Raji (cell line): ENCODE data around the gene SAA4.

Experiments
- POLR2A ChIP-seq: IDR thresholded peaks from 2 replicates; pipeline ENCODE4 v1.6.1; 2011; ENCODE audit warnings: low read depth, low read length, control low read depth; ENCODE audit not compliant: insufficient read depth

SAA4 gene, protein sequence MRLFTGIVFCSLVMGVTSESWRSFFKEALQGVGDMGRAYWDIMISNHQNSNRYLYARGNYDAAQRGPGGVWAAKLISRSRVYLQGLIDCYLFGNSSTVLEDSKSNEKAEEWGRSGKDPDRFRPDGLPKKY

DNA sequence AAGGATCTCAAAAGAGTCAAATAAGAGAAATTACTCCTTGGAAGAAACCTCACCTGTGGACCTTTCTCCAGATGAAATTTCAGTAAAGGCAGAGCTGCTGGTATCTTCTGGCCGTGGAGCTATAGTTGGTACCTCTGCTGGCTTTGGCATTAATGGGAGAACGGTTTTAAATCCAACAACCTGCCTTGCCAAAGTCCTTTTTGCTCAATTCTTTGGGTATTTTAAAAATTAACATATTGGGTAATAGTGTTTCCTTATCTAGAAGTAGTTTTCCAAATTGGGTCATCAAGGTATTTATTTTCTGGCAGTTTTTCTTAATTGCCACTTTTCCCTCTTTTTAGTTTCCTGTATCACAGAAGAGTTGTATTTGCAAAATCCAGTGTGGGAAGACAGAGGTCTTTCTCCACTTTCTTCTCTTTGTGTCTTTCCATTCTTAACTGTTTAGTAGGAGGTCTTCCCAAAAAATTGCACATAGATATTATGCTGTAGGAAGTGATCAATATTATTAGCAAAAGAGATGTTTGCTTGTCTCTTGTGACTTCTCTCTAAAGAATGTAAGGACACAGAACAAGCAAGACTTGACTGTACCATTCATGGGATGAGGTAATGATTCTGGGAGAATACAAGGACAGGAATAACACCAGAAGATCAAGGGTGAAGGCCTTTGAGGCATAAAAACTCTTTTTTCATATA, at the start of gene SAA4:
Gene SAA4 (minus strand): TSS at position 139 of the 693 bp plus-strand sequence. CDS start 876 bp downstream, outside the sequence.
- TF ChIP-seq POLR2A, result no peak

DNA sequence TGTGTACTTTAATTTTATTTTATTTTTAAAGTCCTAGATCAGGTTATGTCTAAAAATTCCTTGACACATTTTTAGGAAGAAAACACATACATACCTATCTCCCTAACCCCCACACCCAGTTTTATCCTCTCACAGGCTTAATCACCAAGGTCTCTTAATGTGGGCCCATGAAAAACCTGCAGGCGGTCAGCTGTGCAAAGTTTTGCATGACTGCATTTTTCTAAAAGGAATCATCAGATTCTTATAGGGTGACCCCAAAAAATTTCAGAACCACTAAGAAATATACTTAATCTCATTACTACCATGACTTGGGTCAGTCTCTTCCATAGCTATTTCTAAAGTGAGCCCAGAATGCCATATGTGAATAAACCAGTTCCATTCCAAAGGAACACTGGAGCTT, 49.2 kb upstream of the SAA4 start:
- no peak for TF ChIP-seq POLR2A

DNA sequence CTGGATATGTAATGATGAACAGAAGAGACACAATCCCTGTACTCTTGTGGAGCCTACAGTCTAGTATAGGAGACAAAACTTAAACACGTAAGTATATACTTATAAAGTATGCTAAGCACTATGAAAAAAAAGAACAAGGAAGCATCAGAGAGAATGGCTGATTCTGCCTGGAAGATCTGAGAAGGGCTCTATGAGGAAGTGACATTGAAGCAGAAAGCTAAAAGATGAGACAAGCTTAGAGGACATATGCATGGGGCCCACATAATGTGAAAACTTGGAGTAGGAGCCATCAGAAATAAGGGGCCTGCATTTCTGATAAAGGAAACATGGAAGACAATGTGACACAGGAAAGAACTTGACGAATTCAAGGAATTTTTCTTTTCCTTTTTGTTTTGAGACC, 46.0 kb upstream of the SAA4 start:
- no peak for TF ChIP-seq POLR2A

DNA sequence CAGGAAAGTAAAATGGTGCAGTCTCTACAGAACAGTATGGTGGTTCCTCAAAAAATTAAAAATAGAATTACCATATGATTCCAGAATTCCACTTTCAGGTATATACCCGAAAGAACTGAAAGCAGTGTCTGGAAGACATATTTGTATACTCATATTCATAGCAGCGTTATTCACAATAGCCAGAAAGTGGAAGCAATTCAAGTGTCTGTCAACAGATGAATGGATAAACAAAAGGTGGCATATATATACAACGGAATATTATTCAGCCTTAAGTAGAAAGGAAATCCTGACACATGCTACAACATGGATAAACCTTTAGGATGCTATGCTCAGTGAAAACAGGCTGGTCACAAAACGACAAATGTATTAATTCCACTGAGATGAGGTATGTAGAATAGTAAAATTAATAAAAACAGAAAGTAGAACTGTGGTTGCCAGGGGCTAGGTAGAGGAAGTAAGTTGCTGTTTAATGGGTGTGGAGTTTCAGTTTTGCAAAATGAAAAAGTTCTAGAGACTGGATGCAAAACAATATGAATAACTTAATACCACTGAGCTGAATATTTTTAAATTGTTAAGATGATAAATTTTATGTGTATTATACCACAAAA, 43.9 kb upstream of the SAA4 start:
- no peak for TF ChIP-seq POLR2A

DNA sequence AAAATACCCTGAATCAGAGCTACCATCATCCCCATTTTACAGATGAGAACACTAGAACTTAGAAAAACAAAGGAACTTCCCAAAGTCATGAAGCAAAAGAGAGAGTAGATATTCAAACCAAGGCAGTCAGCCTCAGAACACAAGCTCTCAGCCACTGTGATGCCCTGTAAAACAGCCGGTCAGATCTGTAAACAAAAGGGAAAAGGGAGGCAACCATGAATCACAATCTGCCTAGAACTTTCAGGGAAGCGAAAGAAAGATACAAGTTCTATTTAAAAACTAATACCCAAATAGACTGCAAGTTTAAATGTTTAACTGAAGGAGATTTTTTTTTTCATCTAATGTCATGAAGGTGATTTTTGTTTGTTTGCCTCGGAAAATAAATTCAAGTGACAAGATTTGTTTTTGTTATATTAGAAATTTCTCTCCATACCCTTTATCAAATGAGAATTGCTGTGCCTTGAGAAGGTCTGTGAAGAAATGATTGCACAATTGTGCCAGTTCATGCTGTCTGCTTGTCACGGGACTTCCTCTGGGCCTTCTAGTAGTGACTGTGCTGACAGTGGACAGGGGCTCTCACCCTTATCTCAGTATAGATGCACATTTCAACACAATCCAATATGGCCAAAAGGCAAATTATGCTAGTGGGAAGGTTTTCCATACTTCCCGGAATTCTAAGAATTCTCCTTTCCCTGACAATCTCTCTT, 41.1 kb upstream of the SAA4 start:
- no peak for TF ChIP-seq POLR2A

DNA sequence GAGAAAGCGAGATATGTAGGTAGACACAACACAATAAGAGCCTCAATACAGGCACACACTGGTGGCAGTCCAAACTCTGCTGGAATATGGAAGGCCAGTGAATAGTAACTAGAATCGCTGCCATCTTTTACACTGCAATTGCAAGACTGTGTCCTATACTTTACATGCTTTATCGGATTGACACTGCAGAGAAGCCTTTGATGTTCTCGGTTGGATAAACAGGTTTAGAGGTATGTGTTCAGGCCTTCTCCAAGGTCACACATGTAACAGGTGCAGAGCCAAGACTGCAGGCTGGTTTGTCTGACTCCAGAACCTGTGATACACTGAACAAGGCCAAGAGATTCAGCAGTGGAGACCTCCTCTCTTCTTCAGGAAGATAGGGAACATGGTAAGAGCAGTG, 34.6 kb upstream of the SAA4 start:
- TF ChIP-seq POLR2A, result no peak

DNA sequence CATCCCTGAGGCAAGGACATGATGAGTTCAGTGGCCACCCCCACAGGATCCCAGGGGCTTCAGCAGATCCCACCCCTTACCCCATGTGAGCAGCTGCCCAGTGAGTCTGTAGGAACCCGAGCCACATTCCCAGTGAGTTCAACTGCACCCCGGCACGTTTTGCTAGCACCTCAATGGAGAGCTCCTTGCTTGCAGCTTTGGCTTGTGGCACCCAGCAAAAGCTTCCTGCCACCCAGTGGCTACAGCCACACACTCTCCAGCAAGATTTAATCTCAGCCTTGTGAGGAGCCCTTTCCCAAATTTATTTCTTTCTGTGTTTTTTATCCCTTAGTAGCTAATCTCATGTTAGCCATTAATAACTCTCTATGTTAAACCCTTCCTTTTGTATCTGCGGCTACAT, 33.5 kb upstream of the SAA4 start:
- no peak for TF ChIP-seq POLR2A

DNA sequence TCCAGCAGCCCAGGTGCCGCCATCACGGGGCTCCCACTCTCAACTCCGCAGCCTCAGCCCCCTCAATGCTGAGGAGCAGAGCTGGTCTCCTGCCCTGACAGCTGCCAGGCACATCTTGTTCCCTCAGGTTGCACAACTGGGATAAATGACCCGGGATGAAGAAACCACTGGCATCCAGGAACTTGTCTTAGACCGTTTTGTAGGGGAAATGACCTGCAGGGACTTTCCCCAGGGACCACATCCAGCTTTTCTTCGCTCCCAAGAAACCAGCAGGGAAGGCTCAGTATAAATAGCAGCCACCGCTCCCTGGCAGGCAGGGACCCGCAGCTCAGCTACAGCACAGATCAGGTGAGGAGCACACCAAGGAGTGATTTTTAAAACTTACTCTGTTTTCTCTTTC, 29.3 kb upstream of the SAA4 start, which contains the start of gene SAA1:
Gene SAA1 (plus strand): TSS at position 316 of the 400 bp plus-strand sequence. CDS start 624 bp downstream, outside the sequence.
- no peak for TF ChIP-seq POLR2A

DNA sequence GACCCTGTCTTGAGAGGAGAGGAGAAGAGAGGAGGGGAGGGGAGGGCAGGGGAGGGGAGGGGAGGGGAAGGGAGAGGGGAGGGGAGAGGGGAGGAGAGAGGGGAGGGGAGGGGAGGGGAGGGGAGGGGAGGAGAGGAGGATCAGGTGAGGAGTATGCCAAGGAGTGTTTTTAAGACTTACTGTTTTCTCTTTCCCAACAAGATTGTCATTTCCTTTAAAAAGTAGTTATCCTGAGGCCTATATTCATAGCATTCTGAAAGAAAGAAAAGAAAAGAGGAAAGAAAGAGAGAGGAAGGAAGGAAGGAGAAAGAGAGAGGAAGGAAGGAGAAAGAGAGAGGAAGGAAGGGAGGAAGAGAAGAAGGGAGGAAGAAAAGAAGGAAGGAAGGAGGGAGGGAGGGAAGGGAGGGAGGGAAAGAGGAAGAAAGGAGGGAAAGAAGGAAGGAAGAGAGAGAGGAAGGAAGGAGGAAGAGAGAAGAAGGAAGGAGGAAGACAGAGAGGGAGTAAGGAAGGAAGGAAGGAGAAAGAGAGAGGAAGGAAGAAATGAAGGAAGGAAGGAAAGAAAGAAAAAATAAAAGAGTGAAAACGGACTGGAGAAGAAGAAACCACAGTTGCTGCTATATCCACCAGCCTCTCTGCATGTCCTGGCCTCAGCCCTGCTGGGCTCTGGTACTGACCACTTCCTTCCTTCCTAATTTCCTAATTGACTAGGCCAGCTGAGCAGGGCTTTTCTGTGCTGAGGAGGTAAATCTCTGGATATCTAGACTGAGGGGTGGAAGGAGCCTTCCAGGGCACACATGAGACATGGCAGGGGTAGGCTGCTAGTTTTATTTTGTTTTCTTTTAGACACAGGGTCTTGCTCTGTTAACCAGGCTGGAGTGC, 28.3 kb upstream of the SAA4 start:
- TF ChIP-seq POLR2A, result no peak

DNA sequence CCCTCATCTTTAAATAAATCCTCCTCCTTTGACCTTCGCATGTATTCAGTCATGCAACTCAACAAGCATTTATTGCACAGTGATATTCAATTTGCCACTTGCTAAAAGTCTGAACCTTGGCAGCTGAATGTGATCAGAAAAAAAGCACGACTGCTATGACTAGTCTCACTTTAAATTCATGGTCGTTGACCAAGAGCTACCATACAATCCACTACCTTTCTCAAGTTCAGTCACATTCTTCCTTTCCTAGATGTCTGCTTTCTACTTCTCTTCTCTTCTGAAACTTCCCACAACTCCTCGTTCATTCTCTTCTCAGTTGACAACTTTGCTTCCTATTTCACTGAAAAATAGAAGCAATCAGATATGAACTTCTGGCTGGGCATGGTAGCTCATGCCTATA, 27.4 kb upstream of the SAA4 start:
- TF ChIP-seq POLR2A, result no peak

DNA sequence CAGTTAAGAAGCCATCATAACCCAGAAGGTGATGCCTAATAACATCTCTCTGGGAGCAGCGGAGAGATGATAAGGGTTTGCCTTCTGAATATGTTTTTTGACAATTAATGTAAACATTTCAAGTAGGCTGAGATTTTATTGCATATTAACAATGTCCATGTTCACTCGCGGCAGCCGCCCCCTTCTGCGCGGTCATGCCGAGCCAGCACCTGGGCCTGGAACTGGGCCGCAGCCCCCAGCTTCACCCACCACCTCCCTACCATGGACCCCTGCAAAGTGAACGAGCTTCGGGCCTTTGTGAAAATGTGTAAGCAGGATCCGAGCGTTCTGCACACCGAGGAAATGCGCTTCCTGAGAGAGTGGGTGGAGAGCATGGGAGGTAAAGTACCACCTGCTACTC, 25.1 kb upstream of the SAA4 start:
- no peak for TF ChIP-seq POLR2A

DNA sequence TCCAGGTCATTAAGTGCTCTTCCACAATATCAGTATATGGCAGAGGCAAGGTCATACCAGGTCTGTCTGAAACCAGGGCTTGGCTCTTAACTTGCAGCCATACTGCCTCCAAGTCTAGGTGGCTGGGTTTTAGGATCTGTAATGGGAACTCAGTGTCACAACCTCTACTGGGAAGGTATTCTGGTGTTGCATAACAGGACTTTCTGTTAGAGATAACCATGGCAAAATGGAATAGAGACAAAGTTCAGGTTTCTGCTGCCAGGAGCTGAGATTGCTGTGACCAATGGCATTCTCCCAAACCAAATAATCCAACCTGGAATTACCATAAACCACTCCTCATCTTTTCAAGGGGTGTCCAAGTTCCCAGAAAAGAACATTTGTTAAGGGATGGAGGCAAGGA, 22.7 kb upstream of the SAA4 start:
- TF ChIP-seq POLR2A, result no peak

DNA sequence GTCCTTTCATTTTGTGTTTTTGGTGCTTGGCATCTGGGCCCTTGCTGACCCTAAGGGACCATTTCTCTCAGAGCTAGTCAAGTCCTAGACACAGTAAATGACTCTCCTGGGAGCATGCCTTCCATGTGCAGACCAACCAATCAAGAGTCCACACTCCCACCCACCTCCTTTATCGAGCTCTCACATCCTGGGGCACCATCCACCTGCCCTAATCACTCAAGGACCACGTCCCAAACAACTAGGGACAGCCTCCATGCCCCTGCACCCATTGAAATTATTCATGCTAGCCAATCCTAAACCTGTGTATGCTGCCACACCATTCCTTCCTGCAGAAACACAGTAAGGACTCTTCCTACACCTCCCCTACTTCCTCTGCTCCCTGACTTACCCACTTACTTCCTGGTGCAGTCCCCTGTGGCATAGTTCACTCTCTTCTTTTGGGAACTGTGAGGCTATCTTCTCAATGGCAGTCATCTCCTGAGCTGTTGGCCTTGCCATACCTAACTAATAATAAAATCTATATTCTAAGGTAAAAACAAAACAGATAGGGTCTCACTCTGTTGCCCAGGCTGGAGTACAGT, 18.3 kb upstream of the SAA4 start:
- no peak for TF ChIP-seq POLR2A

DNA sequence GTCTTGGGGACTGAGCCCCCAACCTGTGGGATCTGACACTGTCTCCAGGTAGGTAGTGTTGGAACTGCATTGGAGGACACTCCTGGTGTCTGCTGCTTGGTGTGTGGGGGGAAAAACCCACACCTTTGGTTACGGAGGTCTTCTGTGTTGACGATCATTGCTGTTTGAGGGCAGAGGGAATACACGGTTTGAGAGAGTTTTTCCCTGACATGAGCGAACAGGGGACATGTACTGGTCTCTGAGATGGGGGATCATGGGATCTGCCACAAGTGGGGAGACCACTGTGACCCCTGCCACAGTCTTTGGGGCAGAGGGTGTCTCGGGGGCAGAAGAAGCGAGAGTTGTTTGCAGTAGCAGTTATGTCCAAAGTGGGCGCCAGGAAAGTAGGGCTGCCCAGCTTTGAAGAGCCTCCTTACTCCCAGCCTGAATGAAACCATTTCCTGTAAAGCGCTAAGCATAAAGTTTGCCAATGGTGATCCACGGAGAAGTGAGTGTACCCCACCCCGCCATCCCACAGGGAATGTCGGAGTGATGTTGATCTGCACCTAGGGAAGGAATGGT, 17.3 kb upstream of the SAA4 start:
- TF ChIP-seq POLR2A, result no peak
